K562 (cell line): ENCODE data around the gene CD40LG. TPM values are rescaled to one million over a fixed set of nuclear protein-coding genes. Genes with fewer than 3 reads are reported as not detected.

Experiments
- ATAC-seq: fragments of 200-7000 bp; cut with Tn5 transposase; 3 replicates; pipeline ENCODE4 v1.9.1; 2020; ENCODE audit warnings: moderate library complexity
- BruUV-seq: library from RNA; stranded (reverse); fragments of 400-500 nt; replicated peaks from 2 replicates; lab custom pipeline; 2021; lab: Mats Ljungman, UMichigan
- CTCF ChIA-PET: fragments of 300-600 bp; formaldehyde crosslinking; extraction: SDS; loops from one replicate; lab custom pipeline; 2021; ENCODE audit warnings: low intra/inter-chr PET ratio; lab: Yijun Ruan, JAX
- POLR2A ChIA-PET: fragments of 300-600, 350-650 bp; sonication (Branson Sonifier 250); formaldehyde crosslinking; extraction: SDS; loops from one replicate; lab custom pipeline; 2021; ENCODE audit warnings: antibody characterized with exemption, inconsistent platforms; lab: Yijun Ruan, JAX
- DNase-seq, 4 experiments: peaks; one replicate each; pipeline versions ENCODE4 v3.0.0 to v3.0.0-alpha.2; 2011 to 2018; ENCODE audit warnings: low spot score in 3 of 4, mixed read lengths in 3 of 4; ENCODE audit errors: extremely low read depth in 1 of 4
- FAIRE-seq: peaks from 2 replicates; lab custom pipeline; 2011; peaks lifted over from hg19 to GRCh38; lab: Jason Lieb, UNC
- H2AFZ ChIP-seq: 2 replicates; pipeline ENCODE4 v1.6.0; 2011; ENCODE audit warnings: low read depth, low read length, control low read depth, inconsistent platforms
- H3K27ac ChIP-seq: fragments of 200-600 bp; 3 replicates; pipeline ENCODE4 v1.8.0; 2011; ENCODE audit warnings: low read depth, mild to moderate bottlenecking, control low read depth, inconsistent platforms, low read length, moderate library complexity, mixed read lengths; ENCODE audit errors: extremely low read depth
- H3K27me3 ChIP-seq, 2 experiments: fragments of 300-600 bp in 1 of 2; 2 replicates in 1 of 2; 3 replicates in 1 of 2; pipeline versions ENCODE4 v1.6.0 to v1.8.0; 2011; ENCODE audit warnings: inconsistent platforms in 2 of 2, low read length in 2 of 2, mild to moderate bottlenecking in 1 of 2, mixed read lengths in 1 of 2, moderate library complexity in 1 of 2; ENCODE audit not compliant: control insufficient read depth in 2 of 2, insufficient read depth in 2 of 2
- H3K36me3 ChIP-seq: fragments of 300-600 bp; 3 replicates; pipeline ENCODE4 v1.8.0; 2011; ENCODE audit warnings: mild to moderate bottlenecking, low read length, inconsistent platforms; ENCODE audit not compliant: control insufficient read depth, insufficient read depth
- H3K4me1 ChIP-seq, 2 experiments: fragments of 200-600 bp in 1 of 2; replicated peaks in 1 of 2; 2 replicates in 1 of 2; 3 replicates in 1 of 2; pipeline versions ENCODE4 v1.5.1 to v1.8.0; 2011; ENCODE audit warnings: inconsistent platforms in 2 of 2, low read length in 2 of 2, mild to moderate bottlenecking in 1 of 2, mixed read lengths in 1 of 2, moderate library complexity in 1 of 2; ENCODE audit not compliant: control insufficient read depth in 2 of 2, insufficient read depth in 2 of 2
- H3K4me2 ChIP-seq: 2 replicates; pipeline ENCODE4 v1.6.1; 2011; ENCODE audit warnings: low read length, control low read depth, inconsistent platforms, mixed read lengths; ENCODE audit not compliant: insufficient read depth
- H3K4me3 ChIP-seq: fragments of 200-600 bp; sonication (generic), shearing (Covaris generic); 2 replicates; pipeline ENCODE4 v1.5.1; 2016; ENCODE audit warnings: control low read depth, inconsistent platforms
- H3K79me2 ChIP-seq: fragments of 200-600 bp; 3 replicates; pipeline ENCODE4 v1.8.0; 2011; ENCODE audit warnings: low read length, inconsistent platforms; ENCODE audit not compliant: control insufficient read depth, insufficient read depth
- H3K9ac ChIP-seq, 2 experiments: 2 replicates each; pipeline versions ENCODE4 v1.6.0 to v1.6.1; 2011; ENCODE audit warnings: low read depth in 2 of 2, low read length in 2 of 2, control low read depth in 1 of 2, inconsistent platforms in 1 of 2, mild to moderate bottlenecking in 1 of 2, mixed read lengths in 1 of 2; ENCODE audit not compliant: insufficient read depth in 1 of 2
- H3K9me1 ChIP-seq: one replicate; pipeline ENCODE4 v1.6.0; 2011; ENCODE audit warnings: inconsistent platforms, mild to moderate bottlenecking, low read length, moderate library complexity; ENCODE audit not compliant: control insufficient read depth, insufficient read depth
- H3K9me3 ChIP-seq: replicated peaks from 2 replicates; pipeline ENCODE4 v1.5.1; 2011; ENCODE audit warnings: low read depth, low read length, inconsistent platforms; ENCODE audit not compliant: control insufficient read depth, insufficient read depth
- H4K20me1 ChIP-seq: replicated peaks from 2 replicates; pipeline ENCODE4 v1.6.1; 2011; ENCODE audit warnings: low read length, inconsistent platforms, mixed read lengths; ENCODE audit not compliant: control insufficient read depth, insufficient read depth
- ARHGAP35 ChIP-seq: fragments of 450-650 bp; IDR thresholded peaks from 2 replicates; pipeline ENCODE4 v1.6.1; 2018; ENCODE audit not compliant: partially characterized antibody
- BCOR ChIP-seq: fragments of 450-650 bp; IDR thresholded peaks from 2 replicates; pipeline ENCODE4 v1.6.1; 2016
- HMGN3 ChIP-seq: IDR thresholded peaks from 2 replicates; pipeline ENCODE4 v1.6.1; 2011; ENCODE audit warnings: borderline replicate concordance, low read depth, mild to moderate bottlenecking, mixed read lengths, low read length; ENCODE audit not compliant: insufficient read length; ENCODE audit errors: extremely low read depth
- HNRNPH1 ChIP-seq: fragments of 200-400 bp; formaldehyde crosslinking; optimal IDR thresholded peaks from 2 replicates; pipeline ENCODE3; 2017; ENCODE audit warnings: low read depth, mild to moderate bottlenecking, low read length, moderate library complexity
- KLF10 ChIP-seq: fragments of 250-450 bp; sonication (Bioruptor Pico); IDR thresholded peaks from 2 replicates; pipeline ENCODE4 v1.6.1; 2021; ENCODE audit warnings: matching md5 sums
- MTA3 ChIP-seq: fragments of 450-650 bp; formaldehyde crosslinking; IDR thresholded peaks from 2 replicates; pipeline ENCODE4 v1.6.1; 2017; ENCODE audit warnings: mild to moderate bottlenecking, borderline replicate concordance
- PRPF4 ChIP-seq: fragments of 200-400 bp; formaldehyde crosslinking; IDR thresholded peaks from one replicate; pipeline ENCODE4 v1.6.1; 2017; ENCODE audit warnings: low read length, low read depth, mild to moderate bottlenecking; ENCODE audit not compliant: insufficient read depth, poor library complexity, severe bottlenecking
- PYGO2 ChIP-seq: fragments of 450-650 bp; IDR thresholded peaks from 2 replicates; pipeline ENCODE4 v1.6.1; 2016; ENCODE audit warnings: mild to moderate bottlenecking, missing genetic modification characterization, moderate library complexity, missing compliant biosample characterization
- ZNF165 ChIP-seq: fragments of 250-450 bp; sonication (Bioruptor Pico); IDR thresholded peaks from 2 replicates; pipeline ENCODE4 v1.4.0; 2020; ENCODE audit warnings: borderline replicate concordance
- ZNF224 ChIP-seq: sonication (generic); formaldehyde crosslinking; IDR thresholded peaks from 2 replicates; pipeline ENCODE4 v1.8.0; 2022; ENCODE audit warnings: mild to moderate bottlenecking, missing genetic modification reagents
- ZNF583 ChIP-seq: fragments of 250-450 bp; sonication (Bioruptor Pico); IDR thresholded peaks from 2 replicates; pipeline ENCODE4 v1.4.0; 2020
- ZNF830 ChIP-seq: fragments of 250-450 bp; sonication (Bioruptor Pico); IDR thresholded peaks from 2 replicates; pipeline ENCODE4 v1.5.0; 2021; ENCODE audit warnings: mild to moderate bottlenecking
- WGBS: fragments of 100-300 bp; shearing (Covaris generic); methylation state at CpG from one replicate; pipeline ENCODE4 v1.1.6; 2016; ENCODE audit warnings: low coverage, mixed read lengths; ENCODE audit not compliant: insufficient coverage; ENCODE audit errors: missing lambda C conversion rate; 5-methylcytosine and 5-hydroxymethylcytosine counted together
- in situ Hi-C: fragments of 300-500 bp; cut with MboI; formaldehyde crosslinking; loops from 4 replicates; pipeline ENCODE4 v1.15.0; 2018; ENCODE audit warnings: inconsistent platforms, mixed read lengths
- intact Hi-C: fragments of 100-400 bp; cut with micrococcal nuclease; formaldehyde crosslinking; loops from 2 replicates; pipeline ENCODE4 v1.14.2; 2022
- polyA plus RNA-seq, 8 experiments: library from polyadenylated mRNA; depleted of rRNA in 4 of 8; stranded (reverse) in 5 of 8; unstranded in 3 of 8; fragments of >200 nt; fragmentation: Nextera tagmentation in 2 of 8; fragmentation: Illumina TruSeq in 1 of 8; extraction: Ambion mirVana in 2 of 8; extraction: Trizol in 1 of 8; gene quantifications; 2 replicates each; pipeline versions ENCODE4 v1.2.1 to v1.2.3, GENCODE V29; 2011 to 2014; ENCODE audit warnings: inconsistent platforms in 1 of 8, missing spikeins in 1 of 8
- total RNA-seq, 7 experiments: library from RNA; depleted of rRNA in 6 of 7; stranded (reverse); fragments of >200 nt in 6 of 7; fragmentation: Illumina TruSeq in 2 of 7; extraction: Trizol in 2 of 7; gene quantifications; 2 replicates each; pipeline versions ENCODE4 v1.2.1 to v1.2.3, GENCODE V29; 2011 to 2021; ENCODE audit warnings: low replicate concordance in 1 of 7
- TF ChIP-seq, protein P1 (sequence below): conservative IDR thresholded peaks from 2 replicates; pipeline ENCODE4 v1.6.1; 2011; ENCODE audit warnings: low read depth, mild to moderate bottlenecking, low read length; ENCODE audit not compliant: control insufficient read depth
- TF ChIP-seq, protein P2 (sequence below), 2 experiments: fragments of 450-650 bp in 1 of 2; IDR thresholded peaks; 2 replicates each; pipeline ENCODE4 v1.6.1; 2011 to 2017; ENCODE audit warnings: low read depth in 2 of 2, antibody characterized with exemption in 1 of 2, borderline replicate concordance in 1 of 2, low read length in 1 of 2, mild to moderate bottlenecking in 1 of 2, mixed read lengths in 1 of 2; ENCODE audit not compliant: control insufficient read depth in 1 of 2
- TF ChIP-seq, protein P3 (sequence below): fragments of 450-650 bp; IDR thresholded peaks from 2 replicates; pipeline ENCODE4 v1.6.1; 2016; ENCODE audit warnings: missing biosample characterization, missing genetic modification characterization

Gene CD40LG
- total and polyA plus RNA-seq, 9 of the 15 experiments (the other 6 are each of a cell fraction or from before 2014, with no cell fraction given), result 0.11 TPM; not detected in 8

DNA sequence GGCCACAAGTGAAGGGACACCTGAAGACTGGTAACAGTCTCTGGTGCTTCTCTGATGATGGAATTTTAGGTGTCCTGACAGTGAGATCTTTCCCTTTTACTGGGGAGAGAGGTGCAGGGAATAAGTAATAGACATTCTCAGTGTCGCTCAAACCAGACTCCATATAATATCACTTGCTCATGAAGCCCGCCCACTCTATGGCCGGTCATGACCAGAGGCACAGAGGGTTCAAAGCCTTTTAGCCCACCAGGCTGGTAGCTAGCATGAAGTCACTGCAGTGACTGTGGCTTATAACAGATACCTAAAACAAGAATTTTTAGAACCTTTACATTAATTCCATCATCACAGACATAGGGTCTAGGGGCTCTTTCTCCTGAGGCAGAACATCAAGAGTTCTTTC, 2.9 kb downstream of the CD40LG start (continued):
- TF ChIP-seq HNRNPH1 (no peak), ZNF583 (CRISPR knock-in tag) (no peak), HMGN3 (no peak), MTA3 (no peak)
- TF ChIP-seq, protein P1, sequence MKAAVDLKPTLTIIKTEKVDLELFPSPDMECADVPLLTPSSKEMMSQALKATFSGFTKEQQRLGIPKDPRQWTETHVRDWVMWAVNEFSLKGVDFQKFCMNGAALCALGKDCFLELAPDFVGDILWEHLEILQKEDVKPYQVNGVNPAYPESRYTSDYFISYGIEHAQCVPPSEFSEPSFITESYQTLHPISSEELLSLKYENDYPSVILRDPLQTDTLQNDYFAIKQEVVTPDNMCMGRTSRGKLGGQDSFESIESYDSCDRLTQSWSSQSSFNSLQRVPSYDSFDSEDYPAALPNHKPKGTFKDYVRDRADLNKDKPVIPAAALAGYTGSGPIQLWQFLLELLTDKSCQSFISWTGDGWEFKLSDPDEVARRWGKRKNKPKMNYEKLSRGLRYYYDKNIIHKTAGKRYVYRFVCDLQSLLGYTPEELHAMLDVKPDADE, result no peak

DNA sequence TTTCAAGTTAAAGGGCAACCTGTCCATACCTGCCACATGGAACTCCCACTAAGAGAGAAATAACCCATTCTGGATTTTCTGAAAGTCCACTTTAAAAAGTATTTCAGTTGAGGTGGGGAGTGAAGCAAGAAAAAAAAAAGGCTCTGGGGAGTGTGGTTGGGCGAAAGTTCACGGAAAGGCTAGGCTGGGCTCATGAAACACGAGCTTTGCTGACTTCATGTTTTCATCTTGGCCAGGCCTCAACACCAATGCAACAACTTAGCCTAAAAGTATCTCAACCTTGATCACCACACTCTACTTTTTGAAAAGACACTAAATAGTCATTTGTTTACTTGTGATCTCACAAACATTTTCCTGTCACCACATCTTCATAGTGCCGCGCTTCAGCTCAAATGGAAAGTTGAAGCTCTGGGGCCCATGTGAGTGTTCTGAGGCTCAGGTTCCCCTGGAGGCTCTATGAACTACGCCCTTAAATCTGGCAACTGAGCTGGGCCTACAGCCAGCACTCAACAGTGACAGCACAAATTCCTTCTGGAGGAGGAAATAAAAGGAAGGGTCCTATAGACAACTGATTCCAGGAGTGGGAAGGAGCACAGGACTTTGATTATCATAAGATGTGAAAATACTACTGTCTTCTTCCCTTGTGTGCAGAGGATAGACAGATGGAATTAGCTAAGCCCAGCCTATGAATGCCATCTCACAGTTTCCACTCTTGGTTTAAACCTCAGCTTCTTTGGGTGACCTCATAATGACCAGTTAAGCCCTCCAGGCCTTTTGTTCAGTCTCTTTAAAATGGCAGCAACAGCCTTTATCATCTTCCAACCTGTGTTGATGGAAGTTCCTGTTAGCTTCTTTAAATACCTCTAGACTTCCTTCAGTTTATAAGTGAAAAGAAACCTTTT, 5.1 kb downstream of the CD40LG start:
- Histone ChIP-seq H4K20me1 (no peaks in the 10 kb centered on the region), H3K36me3 (no peaks in the 10 kb centered on the region), H3K27ac (no peak overlapping the region), H2AFZ (no peak overlapping the region), H3K27me3 (peaks cover 13 to 16% of the 10 kb centered on the region in 2 experiments; a peak in 3 of 5 replicates), H3K4me3 (no peak overlapping the region), H3K79me2 (no peaks in the 10 kb centered on the region), H3K4me1 (no peaks in the 10 kb centered on the region), H3K9me1 (no peaks in the 10 kb centered on the region), H3K9ac (no peak overlapping the region), H3K4me2 (no peak overlapping the region), H3K9me3 (no peaks in the 10 kb centered on the region)
- 2% methylated on average over 5 of the region's 6 CpGs for WGBS
- ChIA-PET CTCF (no interaction called here), POLR2A (interaction anchor here (0.8 kb wide), 1 partner anchor 21 kb away, joined by 3 read pairs; no protein-coding TSS in a partner anchor)
- ATAC-seq, result no peak
- no TSS peak for BruUV-seq
- FAIRE-seq, result no peak
- DNase-seq, result no peak
- intact Hi-C loops (no loop called here), in situ Hi-C loops (no loop called here)
- TF ChIP-seq PRPF4 (no peak), ZNF830 (CRISPR knock-in tag) (no peak), BCOR (no peak), PYGO2 (tag) (no peak), KLF10 (CRISPR knock-in tag) (no peak), ARHGAP35 (no peak), ZNF224 (CRISPR knock-in tag) (no peak), ZNF165 (no peak)
- TF ChIP-seq, protein P2, sequence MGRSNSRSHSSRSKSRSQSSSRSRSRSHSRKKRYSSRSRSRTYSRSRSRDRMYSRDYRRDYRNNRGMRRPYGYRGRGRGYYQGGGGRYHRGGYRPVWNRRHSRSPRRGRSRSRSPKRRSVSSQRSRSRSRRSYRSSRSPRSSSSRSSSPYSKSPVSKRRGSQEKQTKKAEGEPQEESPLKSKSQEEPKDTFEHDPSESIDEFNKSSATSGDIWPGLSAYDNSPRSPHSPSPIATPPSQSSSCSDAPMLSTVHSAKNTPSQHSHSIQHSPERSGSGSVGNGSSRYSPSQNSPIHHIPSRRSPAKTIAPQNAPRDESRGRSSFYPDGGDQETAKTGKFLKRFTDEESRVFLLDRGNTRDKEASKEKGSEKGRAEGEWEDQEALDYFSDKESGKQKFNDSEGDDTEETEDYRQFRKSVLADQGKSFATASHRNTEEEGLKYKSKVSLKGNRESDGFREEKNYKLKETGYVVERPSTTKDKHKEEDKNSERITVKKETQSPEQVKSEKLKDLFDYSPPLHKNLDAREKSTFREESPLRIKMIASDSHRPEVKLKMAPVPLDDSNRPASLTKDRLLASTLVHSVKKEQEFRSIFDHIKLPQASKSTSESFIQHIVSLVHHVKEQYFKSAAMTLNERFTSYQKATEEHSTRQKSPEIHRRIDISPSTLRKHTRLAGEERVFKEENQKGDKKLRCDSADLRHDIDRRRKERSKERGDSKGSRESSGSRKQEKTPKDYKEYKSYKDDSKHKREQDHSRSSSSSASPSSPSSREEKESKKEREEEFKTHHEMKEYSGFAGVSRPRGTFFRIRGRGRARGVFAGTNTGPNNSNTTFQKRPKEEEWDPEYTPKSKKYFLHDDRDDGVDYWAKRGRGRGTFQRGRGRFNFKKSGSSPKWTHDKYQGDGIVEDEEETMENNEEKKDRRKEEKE (IDR thresholded peaks at IDR 0.05; ENCODE audit: borderline replicate concordance in 1 of 2, control insufficient read depth in 1 of 2, low read depth in 2 of 2, low read length in 1 of 2), result no peak
- TF ChIP-seq, protein P3, sequence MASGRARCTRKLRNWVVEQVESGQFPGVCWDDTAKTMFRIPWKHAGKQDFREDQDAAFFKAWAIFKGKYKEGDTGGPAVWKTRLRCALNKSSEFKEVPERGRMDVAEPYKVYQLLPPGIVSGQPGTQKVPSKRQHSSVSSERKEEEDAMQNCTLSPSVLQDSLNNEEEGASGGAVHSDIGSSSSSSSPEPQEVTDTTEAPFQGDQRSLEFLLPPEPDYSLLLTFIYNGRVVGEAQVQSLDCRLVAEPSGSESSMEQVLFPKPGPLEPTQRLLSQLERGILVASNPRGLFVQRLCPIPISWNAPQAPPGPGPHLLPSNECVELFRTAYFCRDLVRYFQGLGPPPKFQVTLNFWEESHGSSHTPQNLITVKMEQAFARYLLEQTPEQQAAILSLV (tag), result no peak
